ENCODE results near the gene NF1.
A peak's percentile ranks its signal among the peaks of the same experiment; 100 is the strongest.
"Not testable (repeated sequence)": the region's sequence is repeated elsewhere in the genome, so short reads cannot be mapped to it uniquely, and the experiment has no call there.

Gene NF1

DNA sequence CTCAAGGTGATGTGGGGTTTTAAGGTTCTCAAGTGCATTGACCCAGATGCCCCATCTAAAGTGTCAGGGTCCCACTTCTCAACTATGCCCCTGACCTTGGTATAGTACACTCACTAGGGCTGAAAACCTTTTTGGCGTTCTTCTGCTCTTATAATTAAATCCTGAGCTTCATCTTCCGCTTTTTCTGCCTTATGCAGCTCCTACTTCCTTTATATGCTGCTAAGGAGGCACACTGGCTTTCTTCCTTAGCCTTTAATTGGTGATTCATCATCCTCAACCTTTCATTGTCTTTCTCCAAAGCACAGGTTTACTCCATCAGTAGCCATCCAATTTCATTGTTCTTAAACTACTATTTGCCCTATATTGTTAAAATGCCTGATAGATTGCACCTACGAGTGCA lies 5.3 kb upstream of the NF1 start:
- no peak for DNase-seq

DNA sequence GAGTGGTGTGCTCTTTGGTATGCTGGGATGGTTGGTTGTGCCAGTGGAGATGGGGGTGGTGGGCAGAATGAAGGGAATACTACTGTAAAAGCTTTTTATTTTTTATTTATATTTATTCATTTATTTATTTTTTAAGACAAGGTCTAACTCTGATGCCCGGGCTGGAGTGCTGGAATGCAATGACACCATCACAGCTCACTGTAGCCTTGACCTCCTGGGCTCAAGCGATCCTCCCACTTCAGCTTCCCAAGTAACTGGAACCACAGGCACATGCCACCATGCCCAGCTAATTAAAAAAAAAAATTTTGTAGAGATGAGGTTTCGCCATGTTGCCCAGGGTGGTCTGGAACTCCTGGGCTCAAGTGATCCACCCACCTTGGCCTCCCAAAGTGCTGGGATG lies 4.1 kb upstream of the NF1 start:
- DNase-seq = not testable (repeated sequence)

- no peak for DNase-seq
These were observed 2.2 kb upstream of the NF1 start for GRCh38 chr17:31092475-31093064.

- no peak for DNase-seq
These were observed 744 bp upstream of the NF1 start for GRCh38 chr17:31093866-31094599.

GRCh38 chr17:31095236-31096105 lies 694 bp downstream of the NF1 start:
- peak; percentile 19 for DNase-seq

DNA sequence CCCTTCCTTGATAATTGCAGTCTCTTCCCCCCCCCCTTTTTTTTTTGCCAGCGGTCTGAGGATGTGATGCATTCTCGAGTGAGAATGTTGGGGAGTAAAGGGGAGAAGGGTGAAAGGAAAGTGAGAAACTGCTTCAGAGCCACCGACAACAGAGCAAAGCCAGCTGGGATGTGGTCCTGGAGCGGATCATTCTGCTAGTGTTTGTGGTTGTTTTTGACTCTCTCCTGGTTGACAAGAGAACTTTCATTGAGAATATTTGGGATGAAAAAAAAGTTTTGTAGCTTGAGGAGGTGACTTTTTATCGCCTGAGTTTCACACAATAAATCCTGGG lies 1.3 kb downstream of the NF1 start:
- DNase-seq = no peak

GRCh38 chr17:31099016-31099415 lies 4.2 kb downstream of the NF1 start:
- DNase-seq = no peak

- no peak for DNase-seq
These were observed 6.2 kb downstream of the NF1 start for GRCh38 chr17:31100840-31101459.

DNA sequence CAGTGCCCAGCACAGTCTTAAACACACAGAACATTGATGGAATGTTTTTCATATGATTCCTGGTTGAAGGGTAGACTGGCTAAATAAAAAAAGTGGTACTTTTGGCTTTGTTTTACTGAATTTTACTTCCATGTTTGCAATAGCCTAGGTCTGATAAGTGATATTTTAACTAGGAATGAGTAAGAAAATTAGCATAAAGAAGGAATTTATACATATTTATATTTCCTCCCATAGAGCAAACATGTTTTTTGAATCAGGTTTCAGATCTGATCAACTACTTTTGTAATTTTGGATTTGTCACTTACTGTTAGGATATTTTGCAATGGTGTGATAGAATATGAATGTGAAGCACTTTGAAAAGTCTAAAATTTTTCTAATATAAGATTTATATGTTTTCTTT lies 7.2 kb downstream of the NF1 start:
- DNase-seq = no peak

DNA sequence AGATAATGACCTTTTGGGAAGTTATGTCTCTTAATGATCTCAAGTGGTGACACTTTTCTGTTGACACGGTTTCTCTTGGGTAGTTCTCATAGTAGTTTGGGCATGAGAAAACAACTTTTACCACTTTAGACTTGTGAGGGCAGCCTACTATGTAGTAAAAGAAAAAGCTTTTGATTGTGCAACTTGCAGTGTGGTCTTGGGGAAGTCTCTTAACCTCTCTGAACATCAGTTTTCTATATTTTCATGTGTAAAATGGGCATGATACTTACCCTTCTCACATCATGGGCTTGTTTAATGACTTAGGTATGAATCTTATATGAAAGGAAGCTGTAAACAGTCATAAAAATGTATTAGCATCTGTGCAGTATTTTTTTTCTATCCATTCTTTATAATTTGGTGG lies 11.2 kb downstream of the NF1 start:
- no peak for DNase-seq

- DNase-seq = no peak
These were observed 16.4 kb downstream of the NF1 start for GRCh38 chr17:31111183-31111582.

- no peak for DNase-seq
These were observed 17.4 kb downstream of the NF1 start for GRCh38 chr17:31112001-31112661.

DNA sequence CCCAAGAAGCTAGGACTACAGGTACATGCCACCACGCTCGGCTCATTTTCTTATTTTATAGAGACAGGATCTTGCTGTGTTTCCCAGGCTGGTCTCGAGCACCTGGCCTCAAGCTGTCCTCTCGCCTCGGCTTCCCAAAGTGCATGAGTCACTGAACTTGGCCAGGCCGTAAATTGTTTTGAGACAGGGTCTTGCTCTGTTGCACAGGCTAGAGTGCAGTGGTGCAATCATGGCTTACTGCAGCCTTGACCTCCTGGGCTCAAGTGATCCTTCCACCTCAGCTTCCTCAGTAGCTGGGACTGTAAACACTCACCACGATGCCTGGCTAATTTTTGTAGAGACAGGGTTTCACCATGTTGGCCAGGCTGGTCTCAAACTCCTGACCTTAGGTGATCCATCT lies 18.6 kb downstream of the NF1 start:
- DNase-seq = not testable (repeated sequence)

GRCh38 chr17:31113939-31114338 lies 19.2 kb downstream of the NF1 start:
- DNase-seq = no peak

DNA sequence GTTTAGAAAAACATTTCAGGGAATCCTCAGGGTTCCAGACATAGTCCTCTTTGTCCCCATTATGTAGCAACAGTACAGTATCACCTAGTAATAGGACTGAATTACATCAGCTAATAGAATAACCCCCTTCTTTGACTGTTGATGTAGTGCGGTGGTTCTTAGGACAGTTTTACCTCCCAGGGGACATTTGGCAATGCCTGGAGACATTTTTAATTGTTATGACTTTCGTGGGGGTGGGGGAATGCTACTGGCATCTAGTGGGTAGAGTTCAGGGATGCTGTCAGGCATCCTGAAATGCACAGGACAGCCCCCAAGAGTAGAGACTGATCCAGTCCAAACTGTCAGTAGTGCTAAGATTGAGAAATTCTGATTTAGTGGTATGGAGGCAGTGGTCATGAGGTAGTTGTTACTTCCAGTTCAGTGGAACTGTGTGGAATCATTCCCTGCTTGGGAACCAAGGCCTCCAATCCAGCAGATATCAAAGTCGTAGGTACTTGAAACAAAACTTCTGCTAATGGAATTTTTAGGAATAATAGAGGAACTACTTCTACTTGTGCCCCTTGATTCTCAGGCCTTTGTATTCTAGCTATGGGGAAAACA lies 20.3 kb downstream of the NF1 start:
- no peak for DNase-seq

DNA sequence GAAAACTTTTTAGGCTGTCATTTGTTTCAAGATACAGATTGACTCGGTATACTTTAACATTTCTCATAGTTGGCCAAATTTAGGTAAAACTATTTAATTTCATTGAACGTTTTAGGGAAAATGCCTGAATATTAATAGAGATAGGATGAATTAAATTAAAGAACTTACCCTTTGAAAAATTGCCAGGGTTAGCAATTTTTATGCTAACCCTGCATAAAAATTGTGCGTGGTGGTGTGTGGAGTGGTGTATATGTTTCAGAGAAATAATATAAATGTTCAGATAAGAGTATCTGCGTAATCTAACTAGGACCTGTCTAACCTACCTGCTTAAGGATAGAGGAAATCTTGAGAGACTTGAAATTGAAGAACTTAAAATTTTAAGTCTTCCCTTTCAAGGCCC lies 21.4 kb downstream of the NF1 start:
- no peak for DNase-seq

GRCh38 chr17:31122746-31123145 lies 28.0 kb downstream of the NF1 start:
- no peak for DNase-seq

- DNase-seq = no peak
These were observed 31.5 kb downstream of the NF1 start for GRCh38 chr17:31126318-31126717.

DNA sequence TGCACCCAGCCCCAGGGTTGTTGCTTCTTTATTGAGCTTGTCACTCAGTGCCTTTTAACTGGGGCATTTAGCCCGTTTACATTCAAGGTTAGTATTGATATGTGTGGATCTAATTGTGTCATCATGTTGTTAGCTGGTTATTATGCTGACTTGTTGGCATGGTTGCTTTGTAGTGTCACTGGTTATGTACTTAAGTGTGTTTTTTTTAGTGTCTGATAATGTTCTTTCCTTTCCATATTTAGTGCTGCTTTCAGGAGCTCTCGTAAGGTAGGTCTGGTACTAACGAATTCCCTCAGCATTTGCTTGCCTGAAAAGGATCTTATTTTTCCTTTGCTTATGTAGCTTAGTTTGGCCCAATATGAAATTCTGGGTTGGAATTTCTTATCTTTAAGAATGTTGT lies 33.5 kb downstream of the NF1 start:
- DNase-seq = no peak

DNA sequence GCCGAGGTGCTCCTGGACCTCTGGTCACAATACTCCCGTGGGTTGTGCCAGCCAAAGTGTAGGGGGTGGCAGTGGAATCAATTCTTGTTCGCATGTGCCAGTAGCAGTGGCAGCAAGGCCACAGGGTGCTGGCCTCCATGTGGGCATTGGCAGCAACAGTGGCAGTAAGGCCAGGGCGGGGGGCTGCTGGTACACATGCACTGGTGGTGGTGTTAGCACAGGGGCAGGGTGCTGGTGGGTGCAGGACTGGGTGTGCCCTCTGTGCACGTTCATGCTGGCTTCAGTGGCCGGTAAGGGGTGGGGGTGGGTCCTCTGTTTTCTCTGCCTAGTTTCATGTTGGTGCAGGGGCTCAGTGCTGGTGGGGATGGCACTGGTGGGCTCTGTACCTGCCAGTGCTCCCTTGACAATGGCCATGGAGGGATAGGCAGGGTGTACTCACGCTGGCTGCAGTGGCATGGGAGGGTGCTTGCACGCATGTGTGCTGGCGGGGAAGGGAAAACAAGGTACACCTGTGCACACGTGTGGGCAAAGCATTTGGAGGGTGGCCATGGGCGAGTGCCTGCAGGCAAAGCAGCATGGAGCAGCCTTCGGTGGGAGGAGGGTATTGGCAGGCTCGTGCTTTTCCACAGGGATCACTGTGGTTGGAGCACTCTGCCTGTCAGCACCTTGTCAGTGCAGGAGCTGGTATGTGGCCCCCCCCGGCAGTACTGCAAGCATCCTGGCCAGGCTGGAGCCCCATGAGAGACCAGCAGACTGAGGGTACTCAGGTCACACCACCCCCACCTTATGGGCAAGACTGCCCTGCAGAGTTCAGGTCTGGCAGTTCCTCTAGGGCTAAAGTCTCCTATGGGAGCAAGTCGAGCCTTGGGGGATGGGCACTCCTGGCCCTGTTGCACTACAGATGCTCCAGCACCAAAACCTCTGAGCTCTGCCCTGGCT lies 35.8 kb downstream of the NF1 start:
- DNase-seq = no peak

DNA sequence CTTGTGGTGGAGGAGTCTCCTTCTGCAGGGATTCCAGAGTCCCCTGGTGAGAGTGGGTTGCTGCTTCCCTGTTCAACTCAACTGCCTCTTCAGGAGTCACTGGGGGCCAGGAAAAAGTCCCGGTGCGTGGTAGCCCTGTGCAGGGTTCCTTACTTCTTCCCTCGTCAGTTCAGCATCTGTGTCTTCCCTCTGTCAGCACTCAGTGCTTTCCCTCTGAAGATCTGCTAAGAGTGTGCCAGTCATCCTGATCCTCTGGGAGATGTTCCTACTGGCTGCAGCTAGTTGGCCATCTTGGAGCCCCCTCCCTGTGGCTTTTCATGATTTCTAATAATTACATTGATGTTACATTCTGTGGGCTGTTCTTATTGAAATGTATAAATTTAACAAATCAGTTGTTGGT lies 36.5 kb downstream of the NF1 start:
- DNase-seq = no peak

All from activated gamma-delta T cell (primary cell).